Measurements from ENCODE around the gene MYL9.

- TF ChIP-seq GABPA (IDR thresholded peaks at IDR 0.05; ENCODE audit: low read depth) (no peak), POLR2A (IDR thresholded peaks at IDR 0.05; ENCODE audit: low read depth, low read length) (no peak), SPI1 (IDR thresholded peaks at IDR 0.05; ENCODE audit: borderline replicate concordance, insufficient read depth, low read depth, low read length) (no peak), EP300 (IDR thresholded peaks at IDR 0.05; ENCODE audit: borderline replicate concordance in 1 of 2, control insufficient read depth in 1 of 2, low read depth in 2 of 2, low read length in 2 of 2) (no peak)
Observed at GRCh38 chr20:36540551-36541211, 638 bp upstream of the MYL9 start.

All from GM12878 (cell line).